Suprapubic skin (tissue), 4 donors: Measurements from ENCODE around the gene PMEPA1. TPM values are rescaled to one million over a fixed set of nuclear protein-coding genes. Genes with fewer than 3 reads are reported as not detected.

ENCODE experiments used
- DNase-seq, 2 donors: peaks; one replicate each; pipeline ENCODE4 v3.0.0-alpha.2; 2019; ENCODE audit warnings: low spot score in 2 of 2
- H3K27ac ChIP-seq: fragments of 200-600 bp; sonication (generic); one replicate; pipeline ENCODE4 v1.5.1; 2019
- H3K27me3 ChIP-seq: fragments of 200-600 bp; sonication (generic); one replicate; pipeline ENCODE4 v1.5.1; 2019
- H3K36me3 ChIP-seq: fragments of 200-600 bp; sonication (generic); one replicate; pipeline ENCODE4 v1.5.1; 2019
- H3K4me1 ChIP-seq: fragments of 200-600 bp; sonication (generic); one replicate; pipeline ENCODE4 v1.5.1; 2019
- H3K4me3 ChIP-seq: fragments of 200-600 bp; sonication (generic); one replicate; pipeline ENCODE4 v1.5.1; 2019; ENCODE audit warnings: mild to moderate bottlenecking
- H3K9me3 ChIP-seq: fragments of 200-600 bp; sonication (generic); one replicate; pipeline ENCODE4 v1.5.1; 2019
- CTCF ChIP-seq, 2 donors: fragments of 200-600 bp in 1 of 2; fragments of 450-650 bp in 1 of 2; sonication (generic) in 1 of 2; IDR thresholded peaks; one replicate each; pipeline ENCODE4 v1.5.1; 2016 to 2019; ENCODE audit warnings: antibody characterized with exemption in 2 of 2, mild to moderate bottlenecking in 1 of 2, moderate library complexity in 1 of 2
- EP300 ChIP-seq: sonication (generic); formaldehyde crosslinking; IDR thresholded peaks from one replicate; pipeline ENCODE4 v1.6.1; 2017; ENCODE audit warnings: antibody characterized with exemption
- POLR2A ChIP-seq, 2 donors: fragments of 450-650 bp; IDR thresholded peaks; one replicate each; pipeline ENCODE4 v1.6.1; 2017; ENCODE audit warnings: antibody characterized with exemption in 2 of 2, mild to moderate bottlenecking in 2 of 2, moderate library complexity in 2 of 2
- POLR2AphosphoS5 ChIP-seq, 3 donors: sonication (generic); formaldehyde crosslinking; IDR thresholded peaks; one replicate each; pipeline ENCODE4 v1.6.1; 2017; ENCODE audit warnings: antibody characterized with exemption in 3 of 3
- WGBS: methylation state at CpG from one replicate; pipeline ENCODE4 v1.1.5; 2018; 5-methylcytosine and 5-hydroxymethylcytosine counted together
- total RNA-seq, 4 donors: library from RNA; depleted of rRNA; stranded (reverse); fragments of >200 nt; gene quantifications; one replicate each; pipeline ENCODE4 v1.1.0, GENCODE V29; 2016

The PMEPA1 gene
- total RNA-seq, 4 donors from 2014 or later: 9.5 to 20.4 (median 16.2) TPM

- H3K4me3 ChIP-seq: no peak overlapping the region
- peaks cover 29% of the 10 kb centered on the region for H3K27me3 ChIP-seq
- H3K4me1 ChIP-seq: no peaks in the 10 kb centered on the region
- H3K9me3 ChIP-seq: no peaks in the 10 kb centered on the region
- WGBS: 87% methylated on average over 10 of the region's 12 CpGs
- TF ChIP-seq CTCF (IDR thresholded peaks at IDR 0.05) (no peak), POLR2AphosphoS5 (IDR thresholded peaks at IDR 0.05) (no peak)
- peak; percentile 28 to 67 for DNase-seq
- no peaks in the 10 kb centered on the region for H3K36me3 ChIP-seq
- H3K27ac ChIP-seq: no peak overlapping the region
Observed at GRCh38 chr20:57613481-57613921, 96.3 kb downstream of the PMEPA1 start.

GRCh38 chr20:57612916-57613315 lies 96.9 kb downstream of the PMEPA1 start:
- no peak overlapping the region for H3K27ac ChIP-seq
- TF ChIP-seq CTCF (IDR thresholded peaks at IDR 0.05) (no peak), EP300 (no peak), POLR2AphosphoS5 (IDR thresholded peaks at IDR 0.05) (no peak), POLR2A (IDR thresholded peaks at IDR 0.05) (no peak)
- no peaks in the 10 kb centered on the region for H3K9me3 ChIP-seq
- no peak overlapping the region for H3K4me3 ChIP-seq
- DNase-seq: peak; percentile 35 to 72
- H3K27me3 ChIP-seq: peaks cover 29% of the 10 kb centered on the region
- H3K4me1 ChIP-seq: no peaks in the 10 kb centered on the region
- 93% methylated on average over 7 of the region's 7 CpGs for WGBS
- H3K36me3 ChIP-seq: no peaks in the 10 kb centered on the region

- Histone ChIP-seq H3K4me1 (no peaks in the 10 kb centered on the region), H3K36me3 (no peaks in the 10 kb centered on the region), H3K9me3 (no peaks in the 10 kb centered on the region), H3K4me3 (no peak overlapping the region), H3K27ac (no peak overlapping the region), H3K27me3 (peaks cover 29% of the 10 kb centered on the region)
- WGBS: 87% methylated on average over 7 of the region's 7 CpGs
- peak; percentile 9 to 63 for DNase-seq
- TF ChIP-seq CTCF (IDR thresholded peaks at IDR 0.05): no peak
Observed at GRCh38 chr20:57612436-57612835, 97.4 kb downstream of the PMEPA1 start.

- WGBS: 84% methylated on average over 16 of the region's 18 CpGs
- H3K36me3 ChIP-seq: no peaks in the 10 kb centered on the region
- H3K4me3 ChIP-seq: no peak overlapping the region
- peak; percentile 30 to 65 for DNase-seq
- H3K27ac ChIP-seq: no peak overlapping the region
- no peaks in the 10 kb centered on the region for H3K9me3 ChIP-seq
- peaks cover 26% of the 10 kb centered on the region for H3K27me3 ChIP-seq
- H3K4me1 ChIP-seq: no peaks in the 10 kb centered on the region
- TF ChIP-seq EP300 (no peak), POLR2A (IDR thresholded peaks at IDR 0.05) (no peak)
Observed at GRCh38 chr20:57611586-57612311, 98.1 kb downstream of the PMEPA1 start.

GRCh38 chr20:57610261-57610952 lies 99.4 kb downstream of the PMEPA1 start:
- TF ChIP-seq EP300: no peak
- no peak for TF ChIP-seq POLR2A (IDR thresholded peaks at IDR 0.05)
- no peak for TF ChIP-seq POLR2AphosphoS5 (IDR thresholded peaks at IDR 0.05)
- no peak for TF ChIP-seq CTCF (IDR thresholded peaks at IDR 0.05)

More at GRCh38 chr20:57610261-57610952, 99.4 kb downstream of the PMEPA1 start:
- 69% methylated on average over 15 of the region's 18 CpGs for WGBS
- peak in 1 of 2 donors; percentile 46 for DNase-seq
- Histone ChIP-seq H3K27me3 (peaks cover 23% of the 10 kb centered on the region), H3K27ac (no peak overlapping the region), H3K4me3 (no peak overlapping the region), H3K4me1 (no peaks in the 10 kb centered on the region), H3K9me3 (no peaks in the 10 kb centered on the region), H3K36me3 (no peaks in the 10 kb centered on the region)
